Stimulated activated CD8-positive, alpha-beta memory T cell treated with anti-CD3 and anti-CD28 coated beads, Interleukin-2, amount 100 ng/mL, for 48 hours (primary cell): ENCODE measurements around the gene SLC35F4.
"Not testable (repeated sequence)": the region's sequence is repeated elsewhere in the genome, so short reads cannot be mapped to it uniquely, and the experiment has no call there.

Experiments used
- DNase-seq, 2 donors: peaks; one replicate each; pipeline ENCODE4 v3.0.0-alpha.2; 2020; ENCODE audit warnings: low read depth in 2 of 2

The SLC35F4 gene

GRCh38 chr14:57796556-57796955 is 69.3 kb downstream of the SLC35F4 start:
- no peak for DNase-seq

- DNase-seq: no peak
Observed at GRCh38 chr14:57785058-57785457, 80.8 kb downstream of the SLC35F4 start.

- DNase-seq: no peak
Observed at GRCh38 chr14:57771801-57772200, 94.1 kb downstream of the SLC35F4 start.

GRCh38 chr14:57769863-57770523 is 95.9 kb downstream of the SLC35F4 start:
- DNase-seq: no peak

GRCh38 chr14:57761800-57762199 is 104.1 kb downstream of the SLC35F4 start:
- no peak for DNase-seq

GRCh38 chr14:57760896-57761295 is 105.0 kb downstream of the SLC35F4 start:
- no peak for DNase-seq

GRCh38 chr14:57755018-57755521 is 110.8 kb downstream of the SLC35F4 start:
- no peak for DNase-seq

GRCh38 chr14:57754527-57754926 is 111.4 kb downstream of the SLC35F4 start:
- DNase-seq: no peak

GRCh38 chr14:57753821-57754220 is 112.1 kb downstream of the SLC35F4 start:
- DNase-seq: no peak

GRCh38 chr14:57752142-57752695 is 113.7 kb downstream of the SLC35F4 start:
- DNase-seq: not testable (repeated sequence)

- DNase-seq: no peak
Observed at GRCh38 chr14:57751400-57751799, 114.5 kb downstream of the SLC35F4 start.

GRCh38 chr14:57749267-57749666 is 116.6 kb downstream of the SLC35F4 start:
- DNase-seq: no peak

- DNase-seq: no peak
Observed at GRCh38 chr14:57748279-57748678, 117.6 kb downstream of the SLC35F4 start.

GRCh38 chr14:57747036-57747435 is 118.9 kb downstream of the SLC35F4 start:
- no peak for DNase-seq

- DNase-seq: no peak
Observed at GRCh38 chr14:57746563-57746962, 119.3 kb downstream of the SLC35F4 start.

- DNase-seq: no peak
Observed at GRCh38 chr14:57739516-57739915, 126.4 kb downstream of the SLC35F4 start.

- DNase-seq: no peak
Observed at GRCh38 chr14:57737598-57737997, 128.3 kb downstream of the SLC35F4 start.

- no peak for DNase-seq
Observed at GRCh38 chr14:57736391-57736790, 129.5 kb downstream of the SLC35F4 start.

GRCh38 chr14:57735276-57735675 is 130.6 kb downstream of the SLC35F4 start:
- no peak for DNase-seq

GRCh38 chr14:57732463-57733285 is 133.2 kb downstream of the SLC35F4 start:
- no peak for DNase-seq

GRCh38 chr14:57729208-57730187 is 136.4 kb downstream of the SLC35F4 start:
- DNase-seq: no peak
